Chondrocyte (in vitro differentiated cells): ENCODE measurements around the gene ACKR1. TPM values are rescaled to one million over a fixed set of nuclear protein-coding genes. Genes with fewer than 3 reads are reported as not detected.

Source experiments
- DNase-seq: peaks from one replicate; pipeline ENCODE4 v3.0.0; 2021; ENCODE audit warnings: mixed read lengths, low spot score
- H3K27ac Mint-ChIP-seq: one replicate; pipeline ENCODE4 v1.8.0; 2021; ENCODE audit warnings: mild to moderate bottlenecking, moderate library complexity, mixed read lengths; ENCODE audit not compliant: unreplicated experiment
- H3K27me3 Mint-ChIP-seq: 2 replicates; pipeline ENCODE4 v1.8.0; 2021; ENCODE audit warnings: low read depth, mixed read lengths
- H3K36me3 Mint-ChIP-seq: 2 replicates; pipeline ENCODE4 v1.8.0; 2021; ENCODE audit warnings: low read depth, mixed read lengths
- H3K4me1 Mint-ChIP-seq: 2 replicates; pipeline ENCODE4 v1.8.0; 2021; ENCODE audit warnings: low read depth, mild to moderate bottlenecking, mixed read lengths
- H3K4me3 Mint-ChIP-seq: one replicate; pipeline ENCODE4 v1.8.0; 2021; ENCODE audit warnings: mild to moderate bottlenecking, moderate library complexity, mixed read lengths; ENCODE audit not compliant: unreplicated experiment
- H3K9me3 Mint-ChIP-seq: 2 replicates; pipeline ENCODE4 v1.8.0; 2021; ENCODE audit warnings: low read depth, mixed read lengths
- total RNA-seq: library from RNA; stranded (reverse); gene quantifications from 3 replicates; pipeline ENCODE4 v1.2.1, GENCODE V29; 2021
- TF ChIP-seq, protein P1 (sequence below): fragments of 200-600 bp; sonication (generic); IDR thresholded peaks from 2 replicates; pipeline ENCODE4 v1.5.0; 2021; ENCODE audit warnings: antibody characterized with exemption, mild to moderate bottlenecking, moderate library complexity

Gene ACKR1
- total RNA-seq, 1 donor from 2014 or later, result not detected

DNA sequence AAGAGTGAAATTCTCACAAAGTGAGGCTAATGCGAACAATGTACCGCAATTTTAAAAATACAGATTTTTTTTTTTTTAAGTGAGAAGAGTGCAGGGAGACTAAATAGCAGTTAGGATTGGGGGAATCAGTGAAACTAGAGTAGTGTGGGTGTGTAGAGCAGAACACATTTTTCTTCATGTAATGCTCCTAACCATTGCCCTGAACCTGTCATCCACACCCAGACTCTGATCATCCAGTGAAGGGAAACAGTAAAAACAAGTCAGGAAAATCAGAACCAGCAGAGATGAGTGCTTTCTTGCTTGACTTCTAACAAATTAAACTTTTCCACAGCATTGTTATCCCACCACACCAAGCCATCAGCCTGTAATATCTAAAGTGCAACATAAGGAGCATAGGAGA lies 24.2 kb upstream of the ACKR1 start:
- TF ChIP-seq, protein P1, sequence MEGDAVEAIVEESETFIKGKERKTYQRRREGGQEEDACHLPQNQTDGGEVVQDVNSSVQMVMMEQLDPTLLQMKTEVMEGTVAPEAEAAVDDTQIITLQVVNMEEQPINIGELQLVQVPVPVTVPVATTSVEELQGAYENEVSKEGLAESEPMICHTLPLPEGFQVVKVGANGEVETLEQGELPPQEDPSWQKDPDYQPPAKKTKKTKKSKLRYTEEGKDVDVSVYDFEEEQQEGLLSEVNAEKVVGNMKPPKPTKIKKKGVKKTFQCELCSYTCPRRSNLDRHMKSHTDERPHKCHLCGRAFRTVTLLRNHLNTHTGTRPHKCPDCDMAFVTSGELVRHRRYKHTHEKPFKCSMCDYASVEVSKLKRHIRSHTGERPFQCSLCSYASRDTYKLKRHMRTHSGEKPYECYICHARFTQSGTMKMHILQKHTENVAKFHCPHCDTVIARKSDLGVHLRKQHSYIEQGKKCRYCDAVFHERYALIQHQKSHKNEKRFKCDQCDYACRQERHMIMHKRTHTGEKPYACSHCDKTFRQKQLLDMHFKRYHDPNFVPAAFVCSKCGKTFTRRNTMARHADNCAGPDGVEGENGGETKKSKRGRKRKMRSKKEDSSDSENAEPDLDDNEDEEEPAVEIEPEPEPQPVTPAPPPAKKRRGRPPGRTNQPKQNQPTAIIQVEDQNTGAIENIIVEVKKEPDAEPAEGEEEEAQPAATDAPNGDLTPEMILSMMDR, result no peak
- H3K27me3 Mint-ChIP-seq, result peaks cover 21% of the 10 kb centered on the region
- H3K36me3 Mint-ChIP-seq, result no peaks in the 10 kb centered on the region
- H3K27ac Mint-ChIP-seq, result no peak overlapping the region
- no peak for DNase-seq
- H3K4me3 Mint-ChIP-seq, result no peak overlapping the region
- H3K9me3 Mint-ChIP-seq, result no peaks in the 10 kb centered on the region
- no peaks in the 10 kb centered on the region for H3K4me1 Mint-ChIP-seq

DNA sequence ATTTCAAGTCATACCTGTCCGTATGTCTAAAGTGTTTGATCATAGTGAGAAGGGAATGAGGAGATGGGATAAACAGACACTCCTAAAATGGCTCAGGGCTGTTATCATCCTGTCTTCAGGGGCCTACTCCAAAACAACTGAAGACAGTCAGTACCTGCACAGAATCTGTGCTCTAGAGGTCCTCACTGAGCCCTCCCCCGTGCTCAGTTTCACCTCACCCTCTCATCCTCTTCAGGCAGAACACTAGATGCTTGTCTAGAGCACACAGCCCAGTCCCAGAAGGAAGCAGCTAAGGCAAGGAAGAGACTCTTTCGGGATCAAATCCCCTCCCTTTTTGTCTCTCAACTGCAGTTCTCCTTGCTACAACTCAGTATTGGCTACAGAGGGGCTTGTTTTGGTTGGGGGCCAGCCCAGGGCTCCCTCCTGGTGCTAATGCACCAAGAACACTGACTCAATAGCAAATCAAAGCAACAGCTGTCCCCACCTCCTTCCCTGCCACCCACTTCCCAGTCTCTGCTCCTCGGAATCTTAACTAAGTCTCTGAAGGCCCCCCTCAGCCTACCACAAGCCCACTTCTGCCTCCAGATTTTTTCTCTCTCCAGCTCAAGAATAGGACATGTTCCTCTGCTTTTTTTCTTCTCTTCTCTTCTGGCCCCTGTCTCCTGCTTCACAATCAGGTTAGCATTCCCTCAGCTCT lies 23.2 kb upstream of the ACKR1 start:
- Mint-ChIP-seq H3K27ac (no peak overlapping the region), H3K36me3 (no peaks in the 10 kb centered on the region), H3K4me3 (no peak overlapping the region), H3K27me3 (peaks cover 28% of the 10 kb centered on the region), H3K9me3 (no peaks in the 10 kb centered on the region), H3K4me1 (no peaks in the 10 kb centered on the region)
- TF ChIP-seq, protein P1, result no peak
- no peak for DNase-seq

DNA sequence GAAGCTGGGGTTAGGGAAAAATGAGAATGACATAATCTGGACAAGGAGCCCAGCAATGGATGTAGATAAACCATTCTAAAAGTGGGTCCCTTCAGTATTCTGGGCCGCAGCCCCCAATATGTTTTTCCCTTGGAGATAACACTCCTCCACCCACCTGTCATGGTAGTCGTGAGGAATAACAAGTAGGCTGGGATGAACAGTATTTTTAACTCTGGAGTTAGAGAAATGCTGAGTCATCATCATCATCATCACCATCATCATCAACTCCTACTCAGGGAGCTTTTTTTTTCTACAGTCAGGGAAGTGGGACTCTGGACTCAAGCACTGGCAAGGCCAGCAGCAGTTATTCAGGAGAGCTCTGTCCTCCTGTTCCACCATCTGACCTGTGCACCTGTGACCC lies 20.5 kb upstream of the ACKR1 start:
- Mint-ChIP-seq H3K4me3 (no peak overlapping the region), H3K36me3 (no peaks in the 10 kb centered on the region), H3K4me1 (peaks cover 3% of the 10 kb centered on the region), H3K27me3 (peaks cover 52% of the 10 kb centered on the region), H3K27ac (no peak overlapping the region), H3K9me3 (no peaks in the 10 kb centered on the region)
- no peak for DNase-seq
- TF ChIP-seq, protein P1, result no peak

DNA sequence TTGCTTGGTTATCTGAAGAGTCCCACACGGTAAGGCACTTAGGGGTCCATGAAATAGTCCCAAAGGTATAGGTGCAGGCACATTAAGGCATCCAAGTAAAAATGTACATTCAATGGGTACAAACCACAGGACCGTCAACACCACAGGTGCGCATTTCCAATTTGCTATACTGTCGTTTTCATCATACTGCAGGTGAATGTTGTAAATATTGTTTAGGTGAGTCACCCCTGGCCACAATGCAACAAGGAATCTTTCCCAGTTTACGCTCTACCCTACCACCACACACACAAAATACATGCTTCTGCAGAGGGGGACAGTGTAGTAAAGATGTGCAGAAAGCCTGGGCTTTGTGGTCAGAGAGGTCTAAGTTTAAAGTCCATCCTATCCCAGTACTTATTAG lies 19.6 kb upstream of the ACKR1 start:
- Mint-ChIP-seq H3K9me3 (no peaks in the 10 kb centered on the region), H3K4me3 (no peak overlapping the region), H3K4me1 (peaks cover 3% of the 10 kb centered on the region), H3K27me3 (peaks cover 54% of the 10 kb centered on the region), H3K27ac (no peak overlapping the region), H3K36me3 (no peaks in the 10 kb centered on the region)
- DNase-seq, result no peak
- TF ChIP-seq, protein P1, result no peak

DNA sequence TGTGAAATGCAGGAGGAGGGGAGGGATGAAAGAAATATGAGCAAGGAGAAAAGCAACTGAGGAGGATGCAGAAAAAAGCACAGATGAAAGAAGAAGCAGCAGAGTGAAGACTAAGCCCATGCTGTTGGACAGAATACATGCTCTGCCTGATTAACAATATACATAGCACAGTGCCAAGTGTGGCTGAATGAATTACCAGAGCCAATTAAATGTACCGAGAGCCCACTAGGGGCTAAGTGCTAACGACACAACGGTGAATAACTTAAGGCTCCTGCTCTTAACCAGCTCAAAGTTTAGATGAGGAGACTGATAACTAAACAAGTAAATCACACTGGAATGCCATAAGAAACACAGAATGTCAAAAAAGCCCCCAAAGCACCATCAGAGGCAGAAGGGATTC lies 17.6 kb upstream of the ACKR1 start:
- Mint-ChIP-seq H3K36me3 (no peaks in the 10 kb centered on the region), H3K4me1 (peaks cover 3% of the 10 kb centered on the region), H3K9me3 (no peaks in the 10 kb centered on the region), H3K27me3 (peaks cover 51% of the 10 kb centered on the region), H3K27ac (no peak overlapping the region), H3K4me3 (no peak overlapping the region)
- DNase-seq, result no peak
- TF ChIP-seq, protein P1, result no peak
